ENCODE data around the gene RETREG1. TPM values are rescaled to one million over a fixed set of nuclear protein-coding genes. Genes with fewer than 3 reads are reported as not detected.

Gene RETREG1
- total RNA-seq, 4 donors from 2014 or later, result 11.6 to 70.1 (median 19.4) TPM

- Histone ChIP-seq H3K4me3 (peak overlapping the region in 1 of 4 donors; percentile 8), H3K9me3 (no peaks in the 10 kb centered on the region), H3K27ac (peak overlapping the region in 3 of 4 donors; percentile 72 to 93 (median 89)), H3K4me1 (peaks cover 0 to 26% (median 0%) of the 10 kb centered on the region in 4 donors), H3K36me3 (no peaks in the 10 kb centered on the region), H3K27me3 (no peaks in the 10 kb centered on the region)
- DNase-seq, result no peak
- TF ChIP-seq POLR2A (IDR thresholded peaks at IDR 0.05) (no peak), CTCF (IDR thresholded peaks at IDR 0.05) (no peak)
Observed at GRCh38 chr5:16520841-16521240, 96.0 kb downstream of the RETREG1 start.

- H3K27ac ChIP-seq, result peak overlapping the region in 1 of 4 donors; percentile 93
- no peak overlapping the region for H3K4me3 ChIP-seq
- no peak for DNase-seq
- peaks cover 0 to 26% (median 0%) of the 10 kb centered on the region in 4 donors for H3K4me1 ChIP-seq
- no peak for TF ChIP-seq CTCF (IDR thresholded peaks at IDR 0.05)
- no peak for TF ChIP-seq POLR2A (IDR thresholded peaks at IDR 0.05)
- no peaks in the 10 kb centered on the region for H3K36me3 ChIP-seq
- H3K27me3 ChIP-seq, result no peaks in the 10 kb centered on the region
- H3K9me3 ChIP-seq, result no peaks in the 10 kb centered on the region
Observed at GRCh38 chr5:16519435-16519834, 97.4 kb downstream of the RETREG1 start.

- Histone ChIP-seq H3K27ac (no peak overlapping the region), H3K4me1 (peaks cover 0 to 26% (median 0%) of the 10 kb centered on the region in 4 donors), H3K36me3 (no peaks in the 10 kb centered on the region), H3K4me3 (no peak overlapping the region), H3K27me3 (no peaks in the 10 kb centered on the region), H3K9me3 (no peaks in the 10 kb centered on the region)
- no peak for DNase-seq
- TF ChIP-seq POLR2A (IDR thresholded peaks at IDR 0.05) (no peak), CTCF (IDR thresholded peaks at IDR 0.05) (no peak)
Observed at GRCh38 chr5:16518606-16519005, 98.2 kb downstream of the RETREG1 start.

- Histone ChIP-seq H3K27ac (no peak overlapping the region), H3K36me3 (no peaks in the 10 kb centered on the region), H3K4me3 (no peak overlapping the region), H3K4me1 (peaks cover 0 to 13% (median 0%) of the 10 kb centered on the region in 4 donors), H3K27me3 (no peaks in the 10 kb centered on the region), H3K9me3 (no peaks in the 10 kb centered on the region)
- TF ChIP-seq POLR2A (IDR thresholded peaks at IDR 0.05) (no peak), CTCF (IDR thresholded peaks at IDR 0.05) (no peak)
- no peak for DNase-seq
Observed at GRCh38 chr5:16515532-16515931, 101.3 kb downstream of the RETREG1 start.

GRCh38 chr5:16510098-16510497 lies 106.7 kb downstream of the RETREG1 start:
- TF ChIP-seq POLR2A (IDR thresholded peaks at IDR 0.05) (no peak), CTCF (IDR thresholded peaks at IDR 0.05) (no peak)
- no peaks in the 10 kb centered on the region for H3K27me3 ChIP-seq
- no peaks in the 10 kb centered on the region for H3K36me3 ChIP-seq
- H3K9me3 ChIP-seq, result no peaks in the 10 kb centered on the region
- H3K4me1 ChIP-seq, result no peaks in the 10 kb centered on the region
- H3K4me3 ChIP-seq, result no peak overlapping the region
- no peak for DNase-seq
- no peak overlapping the region for H3K27ac ChIP-seq

Data from Peyer's patch (tissue), 4 donors.